ENCODE data around the gene LDHD. TPM values are rescaled to one million over a fixed set of nuclear protein-coding genes. Genes with fewer than 3 reads are reported as not detected.

The LDHD gene
- polyA plus RNA-seq, 3 donors = 4.3 to 7.3 (median 6.8) TPM

- DNase-seq (ENCODE audit: extremely low read depth in 1 of 11, low read depth in 9 of 11, low spot score in 4 of 11) = no peak
Observed at GRCh38 chr16:75118943-75119539, 2.5 kb upstream of the LDHD start.

DNA sequence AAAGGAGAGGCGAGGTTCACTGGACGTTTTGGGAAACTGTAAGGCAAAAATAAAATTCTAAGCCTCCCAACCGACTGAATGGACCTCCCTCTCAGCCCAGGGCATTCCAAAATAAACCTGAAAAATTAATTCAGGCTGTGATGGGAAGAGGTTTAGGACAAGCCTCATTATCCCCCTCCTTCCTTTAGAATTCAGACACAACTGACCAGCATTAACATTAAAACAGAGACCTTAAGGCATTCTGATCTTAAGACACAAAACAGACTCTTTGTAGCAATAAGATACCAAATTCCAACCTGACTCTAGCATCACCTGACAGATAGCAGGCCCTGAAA lies 298 bp upstream of the LDHD start:
- no peak for DNase-seq (ENCODE audit: extremely low read depth in 1 of 11, low read depth in 9 of 11, low spot score in 4 of 11)

DNA sequence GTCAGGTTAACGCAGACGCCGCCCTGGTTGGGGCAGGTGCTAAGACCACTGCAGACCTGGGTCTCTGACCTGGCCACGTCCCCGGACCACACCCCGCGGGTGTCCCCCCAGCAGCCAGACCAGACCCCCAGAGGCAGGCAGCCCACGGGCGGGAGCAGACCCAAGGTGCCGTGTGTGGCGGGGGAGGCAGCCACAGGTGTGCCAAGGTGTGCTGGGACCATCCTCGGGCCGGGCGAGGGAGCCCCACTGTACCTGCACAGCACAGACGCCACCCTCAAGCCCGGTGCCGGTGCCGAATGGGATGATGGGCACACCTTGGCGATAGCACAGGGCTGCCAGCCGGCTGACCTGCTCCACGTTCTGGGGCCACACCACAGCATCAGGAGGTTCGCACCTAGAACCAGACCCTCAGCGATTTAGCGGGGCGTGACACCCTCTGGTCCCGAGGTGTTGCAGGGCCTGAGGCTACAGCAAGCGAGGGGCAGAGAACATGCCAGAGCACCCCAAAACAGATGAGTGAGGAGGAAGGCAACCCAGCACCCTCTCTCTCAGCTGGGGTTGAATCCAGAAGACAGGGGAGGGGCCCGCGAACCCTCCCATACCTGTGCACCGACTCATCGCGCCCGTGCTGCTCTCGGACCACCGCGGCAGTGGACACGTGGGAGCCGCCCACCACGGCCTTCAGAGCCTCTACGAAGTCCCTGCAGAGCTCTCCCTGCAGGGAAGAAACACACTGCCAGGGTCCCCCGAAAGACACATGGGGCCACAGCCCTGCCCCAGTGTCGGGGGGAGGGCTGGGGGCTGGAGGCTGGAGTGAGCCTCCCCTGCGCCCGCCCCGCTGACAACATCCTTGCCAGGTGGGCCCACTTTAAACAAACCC lies 1.4 kb downstream of the LDHD start:
- no peak for DNase-seq (ENCODE audit: extremely low read depth in 1 of 11, low read depth in 9 of 11, low spot score in 4 of 11)

- no peak for DNase-seq (ENCODE audit: extremely low read depth in 1 of 11, low read depth in 9 of 11, low spot score in 4 of 11)
Observed at GRCh38 chr16:75114179-75114945, 2.2 kb downstream of the LDHD start.

DNA sequence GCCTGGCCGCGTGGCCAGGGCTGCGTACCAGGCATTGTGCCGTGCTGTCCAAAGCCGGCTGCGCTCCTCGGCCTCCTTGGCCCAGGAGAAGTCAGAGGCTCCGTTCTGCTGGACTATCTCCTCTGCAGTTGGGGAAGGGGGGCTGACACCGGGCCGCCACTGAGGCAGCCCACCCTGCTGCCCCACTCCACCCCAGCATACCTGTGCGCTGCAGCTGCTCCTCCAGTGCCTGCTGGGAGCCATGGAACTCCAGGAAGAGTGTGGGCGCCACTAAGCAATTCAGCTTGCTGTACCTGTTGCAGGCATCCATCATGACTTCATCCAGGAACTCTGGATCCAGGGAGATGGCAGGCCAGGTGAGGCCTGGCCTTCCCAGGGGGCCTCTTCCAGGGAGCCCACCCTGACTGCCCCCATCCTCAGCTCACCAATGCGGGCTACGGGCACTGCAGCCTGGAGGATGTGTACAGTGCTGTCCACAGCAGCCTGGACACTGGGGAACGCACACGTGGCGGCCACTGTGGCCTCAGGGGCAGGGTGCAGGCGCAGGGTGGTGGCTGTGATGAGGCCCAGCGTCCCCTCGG lies 2.9 kb downstream of the LDHD start:
- DNase-seq (ENCODE audit: extremely low read depth in 1 of 11, low read depth in 9 of 11, low spot score in 4 of 11) = no peak

DNA sequence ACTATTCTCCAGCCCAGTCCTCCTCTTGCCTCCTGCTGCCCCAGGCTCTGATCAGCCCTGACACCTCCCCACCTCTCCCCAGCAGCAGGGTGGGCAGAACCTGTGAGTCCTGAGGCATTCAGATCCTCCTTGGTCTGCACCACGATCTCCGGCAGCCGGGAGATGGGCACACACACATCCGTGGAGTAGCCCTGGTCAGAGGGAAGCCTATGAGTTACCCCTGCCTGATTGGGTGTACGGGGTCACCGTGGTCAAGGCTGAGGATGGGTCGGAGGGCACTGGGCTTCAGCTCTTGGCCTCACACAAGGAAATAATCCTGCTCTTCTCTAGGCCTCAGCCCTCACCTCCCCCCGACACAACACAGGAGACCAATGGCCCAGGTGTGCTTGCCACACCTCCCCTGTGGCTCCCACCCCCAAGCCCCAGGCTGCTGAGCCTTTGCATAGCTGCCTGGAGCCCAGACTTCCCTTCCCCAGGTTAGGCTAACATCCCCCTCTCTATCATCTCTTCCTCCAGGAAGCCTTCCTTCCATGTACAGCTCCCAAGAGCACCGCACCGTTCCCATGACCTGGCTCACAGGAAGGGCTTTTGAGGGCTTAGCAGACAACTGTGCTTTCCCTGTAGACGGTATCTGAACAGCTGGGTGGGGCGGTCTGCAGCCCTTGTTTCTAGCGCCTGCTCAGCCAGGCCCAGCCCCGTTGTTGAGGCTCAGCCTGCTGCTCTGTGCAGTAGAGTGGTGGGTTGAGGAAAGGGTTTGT lies 3.7 kb downstream of the LDHD start:
- DNase-seq (ENCODE audit: extremely low read depth in 1 of 11, low read depth in 9 of 11, low spot score in 4 of 11) = no peak

DNA sequence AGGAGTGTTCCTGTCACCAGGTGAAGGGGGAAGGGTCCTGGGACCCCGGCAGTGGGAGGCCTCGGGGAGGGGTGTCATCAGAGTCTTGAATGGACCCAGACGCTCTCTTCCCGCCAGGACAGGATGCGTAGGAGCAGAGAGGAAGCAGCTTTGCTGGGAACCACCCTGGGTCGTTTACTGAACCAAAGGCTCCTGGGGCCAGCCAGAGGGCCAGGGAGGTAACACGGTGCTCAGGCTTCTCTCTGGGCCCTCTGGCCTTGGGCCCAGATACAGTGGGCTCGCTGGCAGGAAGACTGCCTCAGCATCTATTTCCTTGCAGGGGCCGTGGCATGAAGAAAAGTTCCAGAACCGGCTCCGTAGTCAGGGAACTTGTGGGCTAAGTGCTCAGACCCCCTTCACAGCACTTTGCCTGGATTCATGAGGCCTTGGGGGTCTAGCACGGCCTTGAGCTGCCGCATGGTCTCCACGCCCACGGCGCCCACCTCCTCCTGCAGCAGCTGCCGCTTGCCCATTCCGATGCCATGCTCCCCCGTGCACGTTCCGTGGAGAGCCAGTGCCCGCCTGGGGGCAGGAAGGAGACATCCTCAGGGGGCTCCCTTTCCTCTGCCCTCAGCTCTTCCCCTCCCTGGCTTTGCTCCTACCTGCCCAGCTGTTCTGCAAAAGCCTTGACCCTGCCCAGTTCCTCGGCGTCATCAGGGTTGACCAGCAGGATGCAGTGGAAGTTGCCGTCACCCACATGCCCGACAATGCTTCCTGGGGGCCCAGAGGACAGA lies 4.4 kb downstream of the LDHD start:
- no peak for DNase-seq (ENCODE audit: extremely low read depth in 1 of 11, low read depth in 9 of 11, low spot score in 4 of 11)

GRCh38 chr16:75111514-75111940 lies 5.1 kb downstream of the LDHD start:
- DNase-seq (ENCODE audit: extremely low read depth in 1 of 11, low read depth in 9 of 11, low spot score in 4 of 11) = no peak

- peak in 10 of 11 donors; percentile 71 to 88 (median 80) for DNase-seq (ENCODE audit: extremely low read depth in 1 of 11, low read depth in 9 of 11, low spot score in 4 of 11)
Observed at GRCh38 chr16:75110637-75111513, 5.7 kb downstream of the LDHD start.

DNA sequence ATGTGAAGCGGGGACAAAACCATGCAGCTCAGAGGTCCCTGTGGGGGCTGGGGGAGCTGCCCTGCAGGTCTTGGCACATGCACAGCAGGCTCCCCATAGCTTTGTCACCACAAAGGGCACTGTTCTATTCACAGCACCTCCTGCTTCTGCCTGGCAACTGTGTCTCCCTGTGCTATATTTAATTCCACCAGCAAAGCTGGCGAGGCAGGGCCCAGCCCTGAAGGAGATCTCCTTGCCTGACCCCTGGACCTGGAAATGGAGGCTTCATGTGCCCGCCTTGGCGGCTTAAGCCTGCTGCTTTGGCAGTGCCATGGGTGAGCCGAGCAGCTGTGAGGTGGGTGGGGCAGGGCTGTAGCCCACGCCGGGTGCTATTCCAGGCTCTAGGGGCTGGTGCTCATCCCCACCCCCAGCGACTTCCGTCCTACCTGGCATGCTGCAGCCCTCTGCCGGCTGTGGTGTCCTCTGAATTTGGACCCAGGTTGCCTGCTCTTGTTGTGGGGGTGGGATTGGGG lies 6.8 kb downstream of the LDHD start:
- no peak for DNase-seq (ENCODE audit: extremely low read depth in 1 of 11, low read depth in 9 of 11, low spot score in 4 of 11)

- DNase-seq (ENCODE audit: extremely low read depth in 1 of 11, low read depth in 9 of 11, low spot score in 4 of 11) = peak in 6 of 11 donors; percentile 58 to 78 (median 71)
Observed at GRCh38 chr16:75108792-75109731, 7.5 kb downstream of the LDHD start.

GRCh38 chr16:75107505-75107904 lies 9.1 kb downstream of the LDHD start:
- no peak for DNase-seq (ENCODE audit: extremely low read depth in 1 of 11, low read depth in 9 of 11, low spot score in 4 of 11)

DNA sequence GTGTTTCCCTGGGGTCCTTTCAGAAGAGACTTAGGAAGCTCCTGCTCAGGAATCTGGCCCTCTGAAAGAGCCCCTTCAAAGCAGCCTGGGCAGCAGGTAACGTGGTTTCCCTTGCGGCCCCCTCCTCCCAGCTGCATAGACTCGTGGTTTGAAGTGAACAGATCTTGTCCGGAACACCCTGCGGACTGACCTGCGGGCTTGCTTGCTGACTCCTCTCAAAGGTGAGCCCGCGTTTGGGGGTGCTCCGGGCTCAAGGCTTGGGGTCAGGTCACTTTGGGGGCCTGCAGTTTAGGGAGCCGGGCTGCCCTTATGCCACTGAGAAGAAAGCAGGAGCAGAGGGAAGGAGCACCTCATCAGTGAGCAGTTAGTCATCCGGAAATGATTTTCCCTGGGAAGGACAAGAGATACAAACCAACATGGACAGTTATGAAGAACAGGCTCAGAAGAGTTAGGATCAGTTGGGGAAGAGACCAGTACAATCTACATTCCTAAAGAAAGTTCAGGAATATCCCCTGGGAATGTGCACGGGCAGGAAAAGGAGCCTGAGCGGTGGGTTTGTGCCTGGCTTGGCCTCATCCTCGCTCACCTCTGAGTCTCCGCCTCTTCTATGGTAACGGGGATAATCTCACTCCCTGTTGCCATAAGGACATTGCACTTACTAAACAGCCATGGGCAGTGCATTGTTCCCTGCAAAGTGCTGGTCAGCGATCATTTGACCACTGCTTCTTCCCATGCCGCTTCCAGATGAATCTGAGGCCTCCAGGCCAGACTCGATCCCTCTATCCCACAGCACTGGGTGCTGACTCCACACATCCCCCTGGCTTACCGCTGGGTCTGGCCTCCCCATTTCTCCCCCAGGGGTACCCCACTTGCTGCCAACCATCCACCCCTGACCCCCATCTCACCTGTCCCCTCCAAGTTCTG lies 10.0 kb downstream of the LDHD start:
- no peak for DNase-seq (ENCODE audit: extremely low read depth in 1 of 11, low read depth in 9 of 11, low spot score in 4 of 11)

DNA sequence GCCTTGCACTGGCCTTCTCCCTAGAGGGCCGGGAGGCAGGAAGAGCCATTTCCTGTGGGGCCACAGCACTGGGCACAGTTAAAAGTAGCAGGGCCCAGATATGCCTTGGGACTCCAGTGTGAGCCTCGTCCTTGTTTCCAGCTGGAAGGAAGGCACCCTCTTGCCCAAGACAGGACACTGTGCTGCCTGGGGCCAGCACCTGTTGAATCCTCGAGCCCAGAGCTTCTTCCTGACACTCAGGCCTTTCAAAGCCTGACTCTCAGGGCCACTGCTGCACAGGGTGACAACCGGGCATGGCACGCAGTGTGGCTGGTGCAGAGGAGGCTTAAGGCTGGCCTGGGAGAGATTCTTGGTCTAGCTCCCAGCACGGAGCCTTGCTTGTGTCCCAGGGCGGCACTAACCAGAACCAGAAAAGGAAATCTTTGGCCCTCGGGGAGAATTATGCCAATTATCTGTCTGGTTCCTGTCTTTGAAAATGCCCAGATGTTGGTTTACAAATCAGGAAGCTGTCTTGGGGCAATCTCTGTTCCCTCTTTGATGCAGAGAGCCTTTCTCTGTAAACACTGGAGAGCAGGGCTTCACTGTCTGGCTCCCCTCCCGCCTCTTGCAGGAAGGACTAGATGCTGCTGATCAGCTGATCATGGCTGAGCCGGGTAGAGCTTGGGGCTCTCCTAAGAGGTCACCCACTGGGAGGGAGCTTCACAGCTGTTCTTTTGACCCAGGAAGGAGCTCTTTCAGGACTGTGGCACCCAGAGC lies 11.1 kb downstream of the LDHD start:
- DNase-seq (ENCODE audit: extremely low read depth in 1 of 11, low read depth in 9 of 11, low spot score in 4 of 11) = no peak
